GM12801 (cell line): ENCODE data around the gene SUCLG2.

Experiments used
- TF ChIP-seq, protein P1 (sequence below): IDR thresholded peaks from one replicate; pipeline ENCODE4 v1.5.1; 2011; ENCODE audit warnings: control low read depth; ENCODE audit not compliant: insufficient read length; ENCODE audit errors: extremely low read depth

Gene SUCLG2

DNA sequence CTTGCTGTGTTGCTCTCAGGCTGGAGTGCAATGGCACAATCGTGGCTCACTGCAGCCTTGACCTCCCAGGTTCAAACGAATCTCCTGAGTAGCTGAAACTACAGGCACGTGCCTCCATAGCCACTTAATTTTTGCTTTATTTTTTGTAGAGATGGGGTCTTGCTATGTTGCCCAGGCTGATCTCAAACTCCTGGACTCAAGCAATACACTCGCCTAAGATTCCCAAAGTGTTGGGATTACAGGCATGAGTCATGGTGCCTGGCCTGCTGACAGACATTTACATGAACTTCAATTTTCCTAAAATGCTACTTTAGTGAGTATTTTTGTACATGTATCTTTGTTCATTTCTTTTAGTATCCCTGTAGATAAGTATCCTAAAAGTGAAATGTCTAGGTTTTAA is 132.3 kb downstream of the SUCLG2 start:
- TF ChIP-seq, protein P1, sequence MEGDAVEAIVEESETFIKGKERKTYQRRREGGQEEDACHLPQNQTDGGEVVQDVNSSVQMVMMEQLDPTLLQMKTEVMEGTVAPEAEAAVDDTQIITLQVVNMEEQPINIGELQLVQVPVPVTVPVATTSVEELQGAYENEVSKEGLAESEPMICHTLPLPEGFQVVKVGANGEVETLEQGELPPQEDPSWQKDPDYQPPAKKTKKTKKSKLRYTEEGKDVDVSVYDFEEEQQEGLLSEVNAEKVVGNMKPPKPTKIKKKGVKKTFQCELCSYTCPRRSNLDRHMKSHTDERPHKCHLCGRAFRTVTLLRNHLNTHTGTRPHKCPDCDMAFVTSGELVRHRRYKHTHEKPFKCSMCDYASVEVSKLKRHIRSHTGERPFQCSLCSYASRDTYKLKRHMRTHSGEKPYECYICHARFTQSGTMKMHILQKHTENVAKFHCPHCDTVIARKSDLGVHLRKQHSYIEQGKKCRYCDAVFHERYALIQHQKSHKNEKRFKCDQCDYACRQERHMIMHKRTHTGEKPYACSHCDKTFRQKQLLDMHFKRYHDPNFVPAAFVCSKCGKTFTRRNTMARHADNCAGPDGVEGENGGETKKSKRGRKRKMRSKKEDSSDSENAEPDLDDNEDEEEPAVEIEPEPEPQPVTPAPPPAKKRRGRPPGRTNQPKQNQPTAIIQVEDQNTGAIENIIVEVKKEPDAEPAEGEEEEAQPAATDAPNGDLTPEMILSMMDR = no peak

DNA sequence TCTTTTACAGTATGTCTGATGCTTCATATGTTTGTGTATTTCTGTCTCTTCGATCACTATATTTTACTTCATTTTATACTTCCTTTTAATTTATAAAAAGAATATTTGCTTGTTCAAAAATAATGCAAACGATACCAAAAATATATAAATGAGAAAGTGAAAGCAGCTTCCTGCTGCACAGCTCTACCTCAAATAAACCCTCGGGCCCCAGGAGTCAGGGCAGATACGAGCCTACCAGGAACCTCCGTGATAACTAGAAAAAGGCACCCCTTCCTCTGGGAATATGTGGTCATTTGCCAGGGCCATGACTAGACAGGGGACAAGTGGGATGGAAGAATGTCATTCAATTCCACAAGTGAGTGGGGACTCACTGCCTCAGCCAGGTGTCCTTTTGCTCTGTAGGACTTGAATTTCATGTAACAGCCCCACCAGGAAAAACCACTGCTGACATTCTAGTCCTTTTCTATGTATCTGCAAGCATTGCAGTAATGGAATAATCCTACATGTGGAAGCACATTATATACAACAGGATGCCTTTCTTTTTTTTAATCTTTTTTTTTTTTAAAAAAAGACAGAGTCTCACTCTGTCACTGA is 133.3 kb downstream of the SUCLG2 start:
- TF ChIP-seq, protein P1 = no peak

DNA sequence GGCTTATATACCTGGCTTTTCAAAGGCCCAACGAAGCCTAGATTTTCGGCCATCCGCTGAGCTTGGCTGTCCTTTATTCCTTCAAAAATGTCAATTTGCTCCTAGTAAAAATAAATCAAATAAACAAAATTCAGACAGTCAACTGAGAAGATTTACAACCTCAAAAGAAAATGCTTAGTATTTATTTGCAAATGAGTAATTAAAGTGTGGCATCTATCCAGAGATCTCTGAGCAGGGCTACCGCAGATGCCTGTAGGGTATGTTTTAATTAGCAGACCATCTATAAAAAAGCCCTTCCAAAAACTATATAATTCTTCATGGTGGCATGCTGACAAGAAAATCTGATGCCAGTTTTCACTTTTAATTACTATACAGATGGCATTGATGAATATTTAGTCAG is 136.2 kb downstream of the SUCLG2 start:
- TF ChIP-seq, protein P1 = no peak

DNA sequence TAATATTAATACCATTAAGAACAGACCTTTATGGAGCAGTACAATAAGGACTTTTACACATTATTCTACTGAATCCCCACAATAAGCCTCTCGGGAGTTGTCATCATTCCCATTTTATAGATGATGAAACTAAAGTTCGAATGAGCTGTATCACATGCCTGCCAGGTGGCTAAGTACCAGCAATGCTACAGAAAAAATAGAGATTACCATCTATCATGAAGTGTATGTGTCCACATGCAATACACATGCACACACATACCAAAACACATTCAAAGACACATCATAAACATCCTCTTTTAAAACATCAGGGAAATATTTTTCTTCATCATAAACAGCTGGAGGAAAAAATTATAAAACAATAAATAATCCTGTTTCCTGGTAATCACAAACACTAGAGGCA is 136.6 kb downstream of the SUCLG2 start:
- TF ChIP-seq, protein P1 = no peak

DNA sequence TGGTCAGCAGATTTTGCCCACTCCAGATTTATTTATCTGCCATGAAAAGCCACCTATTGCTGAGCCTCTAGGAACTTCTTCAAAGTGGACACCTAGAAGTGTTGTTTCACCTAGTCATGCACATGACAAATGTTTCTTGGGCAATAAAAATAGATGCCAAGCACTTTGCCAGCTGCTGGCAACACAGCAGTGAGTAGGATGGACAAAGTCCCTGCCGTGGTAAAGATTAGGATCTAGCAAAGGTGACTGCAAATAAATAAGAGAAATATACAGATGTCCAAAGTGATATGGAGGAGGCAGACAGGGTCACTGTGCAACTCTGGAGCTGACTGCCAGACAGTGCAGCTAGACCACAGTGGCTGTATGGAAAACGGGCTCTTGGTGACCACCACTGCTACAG is 137.9 kb downstream of the SUCLG2 start:
- TF ChIP-seq, protein P1 = no peak

DNA sequence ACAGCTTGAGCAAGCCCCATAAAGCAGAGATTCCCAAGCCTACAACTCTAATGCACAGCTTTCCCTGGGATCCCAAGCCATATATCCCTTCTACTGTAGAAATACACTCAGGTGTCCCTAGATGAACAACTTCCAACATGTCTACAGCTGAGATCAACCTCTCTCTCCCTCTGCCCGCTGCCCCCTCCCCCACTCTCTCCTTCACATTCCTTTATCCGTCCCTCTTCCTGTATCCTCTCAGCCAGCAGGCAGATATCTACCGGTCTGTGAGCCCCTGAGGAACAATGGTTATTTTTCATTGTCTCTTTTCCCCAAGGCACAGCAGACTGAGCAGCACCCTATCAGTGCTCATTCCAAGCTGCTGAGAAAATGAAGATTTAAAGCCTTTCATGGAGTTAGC is 138.6 kb downstream of the SUCLG2 start:
- TF ChIP-seq, protein P1 = no peak

DNA sequence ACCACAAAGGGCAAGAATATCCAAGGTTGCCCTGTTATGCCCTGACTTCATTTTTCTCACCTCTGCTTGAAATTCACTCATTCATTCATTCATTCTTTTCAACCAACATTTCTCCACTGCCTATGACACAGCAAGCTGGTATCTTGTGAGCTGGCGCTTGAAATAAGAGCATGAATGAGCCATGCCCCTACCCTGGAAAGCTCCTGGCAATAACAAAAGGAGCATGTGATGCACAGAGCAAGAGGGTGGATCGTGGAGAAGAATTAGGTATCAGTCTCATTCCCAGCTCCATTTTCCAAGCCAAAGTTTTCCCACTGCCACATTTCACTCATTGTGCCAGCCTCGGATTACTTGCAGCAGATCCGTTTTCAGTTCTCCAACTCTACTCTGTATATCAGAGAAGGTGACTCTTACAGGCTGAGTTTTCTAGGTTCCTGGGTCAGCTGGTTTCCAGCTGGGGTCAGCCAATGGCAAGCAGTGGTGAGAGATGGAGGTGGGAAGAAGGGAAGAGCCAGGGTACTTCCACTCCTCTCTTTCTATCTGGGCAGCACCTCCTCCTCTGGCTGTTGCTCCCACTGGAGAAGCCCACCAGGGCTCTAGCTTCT is 144.8 kb downstream of the SUCLG2 start:
- TF ChIP-seq, protein P1 = no peak
